GM21367 (cell line): Measurements from ENCODE around the gene ZNF483.
"Not testable (repeated sequence)": the region's sequence is repeated elsewhere in the genome, so short reads cannot be mapped to it uniquely, and the experiment has no call there.

ENCODE experiments used
- ATAC-seq: cut with Tn5 transposase; IDR thresholded peaks from one replicate; pipeline ENCODE4 v1.9.1; 2021; ENCODE audit not compliant: unreplicated experiment

ZNF483 gene

DNA sequence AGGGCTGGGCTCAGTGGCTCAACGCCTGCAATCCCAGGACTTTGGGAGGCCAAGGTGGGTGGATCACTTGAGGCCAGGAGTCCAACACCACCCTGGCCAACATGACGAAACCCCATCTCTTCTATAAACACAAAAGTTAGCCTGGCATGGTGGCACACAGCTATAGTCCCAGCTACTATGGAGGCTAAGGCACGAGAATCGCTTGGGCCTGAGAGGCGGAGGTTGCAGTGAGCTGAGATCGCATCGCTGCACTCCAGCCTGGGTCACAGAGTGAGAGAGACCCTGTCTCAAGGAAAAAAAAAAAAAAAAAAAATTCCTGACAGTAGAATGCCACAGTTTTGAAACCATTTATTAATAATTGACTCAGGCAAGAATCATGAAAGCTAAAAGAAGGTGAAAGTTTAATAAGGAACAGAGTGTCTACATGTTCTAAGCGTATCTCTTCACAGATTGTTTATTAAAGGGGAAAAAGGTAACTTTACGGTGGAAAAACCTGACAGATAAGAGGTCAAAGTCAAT is 80.1 kb downstream of the ZNF483 start:
- no peak for ATAC-seq

DNA sequence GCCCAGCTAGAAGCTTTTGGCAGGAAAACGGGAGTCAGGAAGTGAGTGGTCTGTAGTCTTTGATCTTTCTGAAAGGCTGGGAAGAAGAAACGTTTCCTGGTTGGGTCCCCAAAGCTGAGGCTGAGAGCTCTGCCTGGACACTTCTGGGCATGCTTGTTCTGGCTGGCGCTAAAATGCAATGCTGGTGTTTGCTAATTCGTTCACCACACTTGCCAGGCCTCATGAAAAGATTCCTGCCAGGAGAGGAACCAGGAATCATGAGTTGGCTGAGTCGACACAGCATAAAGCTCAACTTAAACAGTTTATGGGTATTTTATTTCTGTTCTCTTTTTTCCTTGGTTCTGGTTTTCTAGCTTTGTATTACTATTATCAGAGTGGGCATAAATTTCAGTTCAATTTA is 85.2 kb downstream of the ZNF483 start:
- no peak for ATAC-seq

DNA sequence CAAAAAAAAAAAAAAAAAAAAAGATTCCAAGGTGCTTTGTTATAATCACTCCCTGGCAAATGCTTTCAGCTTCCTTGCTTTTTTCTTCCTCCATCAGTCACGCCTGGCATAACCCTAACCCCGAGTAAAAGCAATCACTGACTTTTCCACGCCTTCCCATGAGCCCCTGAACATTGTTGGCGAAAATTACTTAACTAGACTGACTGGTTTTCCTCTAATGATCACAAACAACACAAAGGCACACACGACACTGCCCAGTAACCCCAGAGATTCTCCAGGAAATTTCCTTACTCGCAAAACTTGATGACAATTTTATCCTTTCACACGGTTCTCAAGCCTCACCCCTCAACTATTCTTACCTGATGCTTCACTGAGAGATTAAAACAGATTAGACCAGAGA is 85.9 kb downstream of the ZNF483 start:
- no peak for ATAC-seq

DNA sequence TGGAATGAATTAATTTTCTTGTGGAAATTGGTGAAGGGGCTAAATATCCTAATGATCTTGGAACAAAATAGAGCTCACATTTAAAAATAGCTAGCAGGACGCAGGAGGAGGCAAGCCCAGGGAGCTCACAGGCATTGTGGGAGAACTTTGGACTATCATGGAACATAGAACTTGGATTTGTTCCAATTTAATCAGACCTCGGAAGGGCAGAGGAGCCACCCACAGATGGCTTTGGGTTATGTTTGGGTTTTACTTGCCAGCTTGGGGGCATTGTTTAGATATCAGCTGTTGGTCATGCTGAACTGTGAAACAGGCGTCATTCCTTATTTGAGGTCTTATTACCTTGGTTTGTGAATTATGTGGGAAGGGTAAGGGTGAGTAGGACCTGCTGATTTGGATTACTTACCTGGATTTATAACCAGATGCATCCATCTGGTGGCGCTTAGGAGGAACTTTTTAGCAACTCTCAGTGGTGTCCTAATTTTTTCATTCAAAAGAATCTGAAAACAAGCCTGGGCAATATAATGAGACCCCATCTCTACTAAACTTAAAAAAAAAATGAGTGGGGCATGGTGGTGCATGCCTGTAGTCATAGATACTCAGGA is 88.6 kb downstream of the ZNF483 start:
- no peak for ATAC-seq

DNA sequence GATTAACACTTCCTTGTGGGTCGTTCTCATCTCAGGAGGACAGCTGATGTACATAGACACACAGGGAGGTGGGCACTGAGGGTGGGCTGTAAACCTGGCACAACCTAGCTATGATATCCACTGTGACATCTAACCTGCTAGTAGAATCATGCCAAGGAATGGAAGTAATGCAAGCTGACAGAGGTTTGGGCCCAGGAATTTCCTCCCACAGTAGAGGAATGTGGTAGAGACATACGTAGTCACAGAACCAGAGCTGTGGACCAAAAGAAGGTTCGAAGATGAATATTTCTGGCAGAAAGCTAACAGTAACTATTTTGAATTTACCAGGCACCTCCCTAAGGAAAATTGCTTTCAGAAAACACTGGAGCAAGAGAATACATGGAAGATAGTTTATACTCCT is 90.9 kb downstream of the ZNF483 start:
- no peak for ATAC-seq

DNA sequence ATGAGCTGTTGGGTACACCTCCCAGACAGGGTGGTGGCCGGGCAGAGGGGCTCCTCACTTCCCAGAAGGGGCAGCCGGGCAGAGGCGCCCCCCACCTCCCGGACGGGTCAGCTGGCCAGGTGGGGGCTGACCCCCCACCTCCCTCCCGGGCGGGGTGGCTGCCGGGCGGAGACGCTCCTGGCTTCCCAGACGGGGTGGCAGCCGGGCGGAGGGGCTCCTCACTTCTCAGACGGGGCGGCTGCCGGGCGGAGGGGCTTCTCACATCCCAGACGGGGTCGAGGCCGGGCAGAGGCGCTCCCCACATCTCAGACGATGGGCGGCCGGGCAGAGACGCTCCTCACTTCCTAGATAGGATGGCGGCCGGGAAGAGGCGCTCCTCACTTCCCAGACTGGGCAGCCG is 92.4 kb downstream of the ZNF483 start:
- ATAC-seq = not testable (repeated sequence)

DNA sequence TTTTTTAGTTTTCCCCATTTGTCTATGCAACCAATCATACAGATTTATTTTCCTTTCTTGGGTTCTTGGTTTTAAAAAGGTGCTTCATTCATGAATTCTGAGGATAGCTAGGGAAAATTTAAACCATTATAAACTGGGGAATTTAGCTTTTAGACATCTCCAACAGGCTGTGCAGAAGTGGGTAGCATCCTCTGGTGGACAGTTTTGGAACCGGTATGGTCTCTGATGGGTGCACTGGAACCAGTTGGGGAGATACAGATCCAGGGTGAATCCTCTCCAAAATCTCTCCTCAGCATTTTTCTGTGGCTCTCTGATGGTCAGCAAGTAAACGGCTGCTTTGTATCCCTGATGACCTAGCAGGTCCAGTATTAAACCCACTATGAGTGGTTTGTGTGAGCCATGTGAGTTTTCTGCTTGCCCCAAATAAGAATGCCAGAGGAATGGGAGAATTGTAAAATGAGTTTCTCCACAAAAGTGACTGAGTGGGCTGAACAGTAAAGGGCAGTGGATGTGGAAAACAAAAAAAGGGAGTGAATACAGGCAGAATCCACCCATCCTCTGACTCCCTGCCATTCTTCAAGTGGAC is 97.0 kb downstream of the ZNF483 start:
- peak; percentile 67 for ATAC-seq

DNA sequence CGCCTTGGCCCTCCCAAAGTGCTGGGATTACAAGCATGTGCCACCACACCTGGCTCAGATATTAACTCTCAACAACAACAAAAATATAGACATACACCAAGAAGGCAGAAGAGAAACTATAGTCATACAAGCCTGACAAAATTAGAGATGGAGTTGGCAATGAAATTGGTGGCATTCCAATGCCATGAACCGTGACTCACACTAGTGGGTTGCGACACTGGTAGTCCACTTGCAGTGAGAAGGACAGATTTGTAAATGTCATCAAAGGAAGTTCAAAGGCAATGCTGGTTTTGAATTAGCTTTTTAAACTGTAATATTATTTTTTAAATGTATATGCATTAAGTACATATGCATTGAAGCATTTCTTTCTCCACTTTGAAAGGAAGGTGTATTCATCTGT is 97.6 kb downstream of the ZNF483 start:
- no peak for ATAC-seq
